BJ (cell line): ENCODE data around the gene CTNNBL1. TPM values are rescaled to one million over a fixed set of nuclear protein-coding genes. Genes with fewer than 3 reads are reported as not detected.

Experiments
- CTCF ChIA-PET: fragments of 350-600 bp; formaldehyde crosslinking; extraction: SDS; loops from one replicate; lab custom pipeline; 2021; ENCODE audit warnings: antibody characterized with exemption, inconsistent platforms; lab: Yijun Ruan, JAX
- POLR2A ChIA-PET: fragments of 300-600 bp; sonication (Branson Sonifier 250); formaldehyde crosslinking; extraction: SDS; loops from one replicate; lab custom pipeline; 2021; ENCODE audit warnings: antibody characterized with exemption; lab: Charles Lee
- DNase-seq: peaks from one replicate; pipeline ENCODE4 v3.0.0-alpha.2; 2011; ENCODE audit warnings: low read depth
- H3K27me3 ChIP-seq: 2 replicates; pipeline ENCODE4 v1.6.0; 2011; ENCODE audit warnings: low read length; ENCODE audit not compliant: control insufficient read depth, insufficient read depth
- H3K36me3 ChIP-seq: 2 replicates; pipeline ENCODE4 v1.5.1; 2011; ENCODE audit warnings: low read length; ENCODE audit not compliant: control insufficient read depth, insufficient read depth
- H3K4me3 ChIP-seq: 2 replicates; pipeline ENCODE4 v1.5.1; 2011; ENCODE audit warnings: low read depth, mild to moderate bottlenecking, control low read depth, low read length
- CTCF ChIP-seq: IDR thresholded peaks from 2 replicates; pipeline ENCODE4 v1.5.1; 2011; ENCODE audit warnings: low read depth, mild to moderate bottlenecking, control low read depth, inconsistent platforms, low read length, moderate library complexity; ENCODE audit not compliant: insufficient read depth
- polyA plus RNA-seq: library from polyadenylated mRNA; depleted of rRNA; stranded (reverse); fragments of >200 nt; gene quantifications from 2 replicates; pipeline ENCODE4 v1.2.3, GENCODE V29; 2011

Gene CTNNBL1
- polyA plus RNA-seq, 1 experiment, result 38.4 TPM

GRCh38 chr20:37915800-37916570 is 222.2 kb downstream of the CTNNBL1 start:
- ChIA-PET POLR2A (no interaction called here), CTCF (no interaction called here)
- no peak for TF ChIP-seq CTCF
- no peak for DNase-seq
- Histone ChIP-seq H3K4me3 (no peak overlapping the region), H3K36me3 (no peaks in the 10 kb centered on the region), H3K27me3 (peaks cover 66% of the 10 kb centered on the region)

- no peak for TF ChIP-seq CTCF
- no peak for DNase-seq
- Histone ChIP-seq H3K36me3 (no peaks in the 10 kb centered on the region), H3K27me3 (peaks cover 54% of the 10 kb centered on the region), H3K4me3 (no peak overlapping the region)
- ChIA-PET CTCF (interaction anchor here (0.7 to 1.2 kb wide), 2 partner anchors 14 to 17 kb away, joined by 3 read pairs; no protein-coding TSS in a partner anchor), POLR2A (no interaction called here)
Observed at GRCh38 chr20:37917461-37917860, 223.6 kb downstream of the CTNNBL1 start.

GRCh38 chr20:37918035-37918434 is 224.2 kb downstream of the CTNNBL1 start:
- no peak overlapping the region for H3K4me3 ChIP-seq
- no peak for TF ChIP-seq CTCF
- peaks cover 53% of the 10 kb centered on the region for H3K27me3 ChIP-seq
- ChIA-PET CTCF (interaction anchor here (0.7 to 1.2 kb wide), 2 partner anchors 13 to 17 kb away, joined by 3 read pairs; no protein-coding TSS in a partner anchor), POLR2A (no interaction called here)
- H3K36me3 ChIP-seq, result no peaks in the 10 kb centered on the region
- no peak for DNase-seq

GRCh38 chr20:37919389-37920040 is 225.7 kb downstream of the CTNNBL1 start:
- TF ChIP-seq CTCF, result no peak
- no peak overlapping the region for H3K4me3 ChIP-seq
- DNase-seq, result no peak
- H3K36me3 ChIP-seq, result no peaks in the 10 kb centered on the region
- POLR2A ChIA-PET, result no interaction called here
- peaks cover 43% of the 10 kb centered on the region for H3K27me3 ChIP-seq
- CTCF ChIA-PET, result interaction anchor here (1.7 kb wide), 1 partner anchor 355 kb away, joined by 3 read pairs; no protein-coding TSS in a partner anchor

GRCh38 chr20:37920270-37920669 is 226.4 kb downstream of the CTNNBL1 start:
- peaks cover 41% of the 10 kb centered on the region for H3K27me3 ChIP-seq
- no peaks in the 10 kb centered on the region for H3K36me3 ChIP-seq
- ChIA-PET POLR2A (no interaction called here), CTCF (interaction anchor here (1.7 kb wide), 1 partner anchor 356 kb away, joined by 3 read pairs; no protein-coding TSS in a partner anchor)
- DNase-seq, result no peak
- no peak overlapping the region for H3K4me3 ChIP-seq
- no peak for TF ChIP-seq CTCF
